ENCODE data around the gene RPL32.
A peak's percentile ranks its signal among the peaks of the same experiment; 100 is the strongest.
"Not testable (repeated sequence)": the region's sequence is repeated elsewhere in the genome, so short reads cannot be mapped to it uniquely, and the experiment has no call there.

The RPL32 gene

GRCh38 chr3:12807066-12807465 lies 34.3 kb downstream of the RPL32 start:
- no peak for DNase-seq

GRCh38 chr3:12803371-12803770 lies 38.0 kb downstream of the RPL32 start:
- no peak for DNase-seq

DNA sequence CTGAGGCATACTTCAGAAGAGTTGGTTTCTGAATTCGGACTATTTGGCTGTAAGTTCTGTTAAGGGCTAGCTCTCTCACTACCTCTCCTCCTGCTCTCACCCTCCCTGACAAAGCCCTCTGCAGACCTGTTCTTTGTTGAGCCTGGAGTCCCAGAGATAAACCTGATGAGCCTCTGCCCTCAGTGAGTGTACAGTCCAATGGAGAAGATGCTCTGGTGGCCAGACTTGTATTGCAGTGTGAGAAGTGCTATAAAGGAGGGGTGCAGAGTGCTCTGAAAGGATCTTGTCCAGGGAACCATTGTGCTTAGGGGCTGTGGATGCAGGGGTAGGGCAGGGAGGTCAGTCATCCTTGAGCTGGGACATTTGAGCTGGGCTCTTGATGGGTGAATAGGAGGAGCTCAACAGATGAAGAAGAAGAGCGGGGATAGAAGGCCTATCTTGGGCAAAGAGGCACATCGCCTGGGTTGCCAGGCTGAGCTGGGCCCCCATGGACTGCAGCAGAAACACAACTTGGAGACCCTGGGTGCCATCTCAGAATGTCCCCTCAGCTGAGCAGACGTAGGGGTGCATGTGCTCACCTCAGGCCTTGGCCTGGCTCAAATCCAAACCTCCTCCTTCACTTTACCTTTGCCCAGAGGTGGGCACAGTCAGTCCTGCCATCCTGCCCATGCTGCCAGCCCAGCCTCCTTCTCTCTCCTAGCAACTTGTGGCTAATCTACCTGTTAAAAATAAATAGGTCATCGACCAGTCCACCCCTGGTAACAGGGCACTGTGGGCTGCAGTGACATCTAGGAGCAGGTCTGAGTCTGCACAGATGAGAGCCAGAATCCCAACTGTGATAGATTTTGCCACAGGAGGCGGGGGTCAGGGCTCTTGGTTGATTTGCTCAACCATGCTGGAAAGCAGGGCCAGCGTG lies 41.6 kb downstream of the RPL32 start:
- DNase-seq: no peak

DNA sequence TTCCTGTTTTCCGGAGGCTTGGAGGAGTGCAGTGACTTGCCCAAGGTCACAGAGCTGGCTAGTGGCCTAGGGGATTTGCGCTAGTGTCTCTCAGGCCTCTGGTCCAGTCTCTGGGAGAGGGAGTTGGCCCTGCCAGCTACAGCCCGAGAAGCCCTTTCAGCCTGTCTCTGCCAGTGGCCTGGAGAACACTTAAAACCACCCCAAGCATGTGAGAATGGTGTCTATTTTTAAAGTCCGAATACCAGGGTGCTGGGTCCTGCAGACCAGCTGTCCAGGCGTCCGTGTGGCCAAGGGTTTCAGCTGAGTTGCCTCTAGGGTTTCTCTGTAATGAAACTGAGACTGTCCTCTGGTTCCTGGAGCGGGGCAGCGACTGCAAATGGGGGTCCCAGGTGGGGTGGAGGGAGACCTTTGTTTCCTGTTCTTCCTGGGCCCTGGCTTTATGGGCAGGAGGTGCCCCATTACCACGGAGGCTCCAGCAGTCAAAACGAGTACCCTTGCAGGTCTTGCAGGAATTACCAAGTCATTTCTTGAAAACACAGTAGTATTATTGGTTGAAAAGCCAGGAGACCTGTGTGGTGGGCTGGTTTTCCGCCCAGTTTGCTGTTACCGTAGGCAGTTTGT lies 42.7 kb downstream of the RPL32 start:
- DNase-seq: no peak

- no peak for DNase-seq
Measured at GRCh38 chr3:12797892-12798558, 43.3 kb downstream of the RPL32 start.

- no peak for DNase-seq
Measured at GRCh38 chr3:12797124-12797891, 44.1 kb downstream of the RPL32 start.

DNA sequence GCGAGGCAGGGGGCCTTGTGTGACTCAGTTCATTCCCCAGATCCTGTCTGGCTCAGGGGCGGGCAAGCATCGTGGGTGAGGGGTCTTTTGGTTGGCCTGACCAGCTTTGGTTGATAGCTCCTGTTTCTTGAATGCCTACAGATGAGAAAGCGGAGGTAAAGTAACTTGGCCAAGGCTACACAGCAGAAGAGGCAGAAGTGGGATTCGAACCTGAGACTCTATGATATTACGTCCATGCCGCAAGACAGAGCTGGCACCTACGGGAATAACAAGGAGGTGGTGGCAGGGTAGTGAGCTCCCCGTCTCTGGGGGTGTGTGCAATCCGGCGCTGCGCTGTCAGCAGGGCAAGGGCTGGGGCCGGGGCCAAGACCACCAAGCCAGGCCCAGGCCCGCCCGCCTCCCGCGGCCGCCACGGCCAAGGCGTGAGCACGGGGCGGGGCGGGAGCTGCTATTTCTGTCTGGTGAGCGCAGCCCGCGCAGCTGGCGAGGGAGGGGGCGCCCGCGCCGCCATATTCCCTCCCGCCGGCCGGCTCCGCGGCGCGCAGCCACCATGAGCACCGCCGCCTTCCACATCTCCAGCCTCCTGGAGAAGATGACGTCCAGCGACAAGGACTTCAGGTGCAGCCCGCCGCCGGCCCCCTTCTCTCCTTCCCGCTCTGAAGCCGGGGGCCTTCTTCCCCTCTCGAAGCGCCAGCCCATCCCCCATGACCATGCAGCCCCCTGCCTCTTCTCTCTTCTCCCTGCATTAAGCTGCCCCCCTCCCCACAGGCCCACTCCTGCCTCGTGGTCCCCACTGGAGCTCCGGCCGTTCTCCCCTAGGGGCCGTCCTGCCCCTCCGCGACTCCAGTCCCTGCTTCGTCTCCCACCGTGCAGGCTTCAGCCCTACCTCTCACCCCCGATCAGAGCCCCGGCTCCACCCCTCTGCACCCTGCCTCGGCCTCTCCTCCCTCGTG lies 44.9 kb downstream of the RPL32 start, which contains the start of gene CAND2:
CAND2 (plus strand) TSS at position 510 of the 953 bp plus-strand sequence; CDS start at position 551, 41 bp downstream.
- DNase-seq: peak; percentile 44 to 48

- DNase-seq: no peak
Measured at GRCh38 chr3:12793701-12794100, 47.7 kb downstream of the RPL32 start.

GRCh38 chr3:12791430-12791829 lies 49.9 kb downstream of the RPL32 start:
- no peak for DNase-seq

GRCh38 chr3:12787967-12788690 lies 53.2 kb downstream of the RPL32 start:
- not testable (repeated sequence) for DNase-seq

DNA sequence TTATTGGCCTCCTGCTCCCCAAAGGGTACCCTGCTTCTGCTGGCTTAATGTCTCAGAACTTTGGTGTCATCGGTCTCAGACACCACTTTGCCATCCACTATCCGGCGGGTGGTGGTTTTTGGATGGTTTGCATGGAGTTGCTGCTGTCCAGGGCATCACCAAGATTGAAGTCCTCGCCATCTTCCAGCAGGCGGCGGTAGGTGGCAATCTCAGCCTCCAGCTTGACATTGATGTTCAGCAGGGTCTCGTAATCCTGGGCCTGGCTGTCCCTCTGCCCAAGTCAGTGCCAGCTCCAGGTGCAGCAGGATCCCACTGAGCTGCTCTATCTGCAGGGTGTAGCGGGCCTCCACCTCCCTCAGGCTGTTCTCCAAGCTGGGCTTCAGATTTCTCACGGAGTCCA lies 54.0 kb downstream of the RPL32 start:
- peak in 1 of 2 donors; percentile 39 for DNase-seq

DNA sequence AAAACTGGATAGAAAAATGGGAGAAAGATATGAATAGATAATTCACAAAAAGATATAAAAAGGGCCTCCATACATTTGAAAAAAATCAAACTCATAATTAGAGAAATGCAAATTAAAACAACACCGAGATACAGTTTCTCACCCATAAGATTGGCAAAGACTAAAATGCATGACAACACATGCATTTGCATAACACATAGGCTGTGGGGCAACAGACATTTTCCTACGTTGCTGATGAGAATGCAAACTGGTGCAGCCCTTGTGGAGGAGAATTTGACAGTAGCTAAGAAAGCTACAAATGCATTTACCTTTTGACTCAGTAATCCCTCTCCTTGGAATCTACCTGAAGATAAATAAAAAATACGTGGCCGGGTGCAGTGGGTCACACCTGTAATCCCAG lies 56.3 kb downstream of the RPL32 start:
- no peak for DNase-seq
